MM.1S (cell line): ENCODE results near the gene XCR1.

Experiments used
- DNase-seq: peaks from one replicate; pipeline ENCODE4 v3.0.0-alpha.2; 2015
- H2AFZ ChIP-seq: fragments of 300-600 bp; sonication (generic); 2 replicates; pipeline ENCODE4 v1.6.0; 2016; ENCODE audit warnings: antibody characterized with exemption, low read length
- H3F3A ChIP-seq: fragments of 300-600 bp; sonication (generic); 2 replicates; pipeline ENCODE4 v1.6.1; 2016; ENCODE audit warnings: mild to moderate bottlenecking, antibody characterized with exemption, low read length, moderate library complexity, mixed read lengths; ENCODE audit not compliant: insufficient read depth
- H3K27ac ChIP-seq: fragments of 300-600 bp; sonication (generic); 2 replicates; pipeline ENCODE4 v1.5.1; 2016; ENCODE audit warnings: mild to moderate bottlenecking, low read length
- H3K27me3 ChIP-seq: fragments of 300-600 bp; sonication (generic); replicated peaks from 2 replicates; pipeline ENCODE4 v1.6.0; 2016; ENCODE audit warnings: low read length; ENCODE audit not compliant: insufficient read depth
- H3K36me3 ChIP-seq: fragments of 300-600 bp; sonication (generic); replicated peaks from 2 replicates; pipeline ENCODE4 v1.6.1; 2016; ENCODE audit warnings: mild to moderate bottlenecking, low read length, mixed read lengths; ENCODE audit not compliant: insufficient read depth
- H3K4me1 ChIP-seq: fragments of 300-600 bp; sonication (generic); 2 replicates; pipeline ENCODE4 v1.6.1; 2016; ENCODE audit warnings: low read length, mixed read lengths
- H3K4me2 ChIP-seq: fragments of 300-600 bp; sonication (generic); 2 replicates; pipeline ENCODE4 v1.6.0; 2016; ENCODE audit warnings: low read depth, low read length
- H3K4me3 ChIP-seq: fragments of 300-600 bp; sonication (generic); 2 replicates; pipeline ENCODE4 v1.5.1; 2016; ENCODE audit warnings: low read length, mixed read lengths
- H3K79me2 ChIP-seq: fragments of 300-600 bp; sonication (generic); 2 replicates; pipeline ENCODE4 v1.6.1; 2016; ENCODE audit warnings: mixed run types, low read length, mixed read lengths
- H3K9ac ChIP-seq: fragments of 300-600 bp; sonication (generic); 2 replicates; pipeline ENCODE4 v1.6.1; 2016; ENCODE audit warnings: low read length, mixed read lengths
- H3K9me2 ChIP-seq: fragments of 300-600 bp; sonication (generic); replicated peaks from 2 replicates; pipeline ENCODE4 v1.6.1; 2016; ENCODE audit warnings: mild to moderate bottlenecking, low read length, mixed read lengths; ENCODE audit not compliant: insufficient read depth
- H3K9me3 ChIP-seq: fragments of 300-600 bp; sonication (generic); replicated peaks from 2 replicates; pipeline ENCODE4 v1.6.1; 2016; ENCODE audit warnings: mild to moderate bottlenecking, low read length, mixed read lengths; ENCODE audit not compliant: insufficient read depth
- H4K20me1 ChIP-seq: fragments of 300-600 bp; sonication (generic); 2 replicates; pipeline ENCODE4 v1.6.1; 2016; ENCODE audit warnings: mild to moderate bottlenecking, low read length, moderate library complexity, mixed read lengths; ENCODE audit not compliant: insufficient read depth
- CTCF ChIP-seq: fragments of 300-600 bp; sonication (generic); IDR thresholded peaks from 2 replicates; pipeline ENCODE4 v1.5.1; 2016; ENCODE audit warnings: antibody characterized with exemption, low read length, mixed read lengths
- EZH2 ChIP-seq: fragments of 300-600 bp; sonication (generic); optimal IDR thresholded peaks from 2 replicates; pipeline ENCODE3; 2017; ENCODE audit warnings: low read depth, mild to moderate bottlenecking, antibody characterized with exemption, low read length, mixed read lengths
- EZH2phosphoT487 ChIP-seq: fragments of 300-600 bp; sonication (generic); IDR thresholded peaks from 2 replicates; pipeline ENCODE4 v1.6.1; 2018; ENCODE audit warnings: antibody characterized with exemption, low read length

XCR1 gene

GRCh38 chr3:45980229-45980813, 47.0 kb downstream of the XCR1 start:
- TF ChIP-seq EZH2phosphoT487: no peak
- no peak for TF ChIP-seq EZH2
- no peak for TF ChIP-seq CTCF

GRCh38 chr3:45979378-45979777, 47.9 kb downstream of the XCR1 start:
- Histone ChIP-seq H3K4me1 (peaks cover 50% of the 10 kb centered on the region), H3F3A (peaks cover 26% of the 10 kb centered on the region), H3K9me3 (no peaks in the 10 kb centered on the region), H3K27ac (peak overlapping the region; percentile 31; the same call in 1 of the 2 replicates), H3K79me2 (no peaks in the 10 kb centered on the region), H3K4me2 (peak overlapping the region; percentile 12; the same call in 1 of the 2 replicates), H3K9ac (no peak overlapping the region), H3K27me3 (no peaks in the 10 kb centered on the region), H2AFZ (no peak overlapping the region), H4K20me1 (no peaks in the 10 kb centered on the region), H3K9me2 (no peaks in the 10 kb centered on the region), H3K4me3 (no peak overlapping the region), H3K36me3 (no peaks in the 10 kb centered on the region)
- DNase-seq: peak; percentile 54
- no peak for TF ChIP-seq CTCF

More at GRCh38 chr3:45980229-45980813, 47.0 kb downstream of the XCR1 start:
- Histone ChIP-seq H3K9ac (no peak overlapping the region), H3K9me3 (no peaks in the 10 kb centered on the region), H2AFZ (no peak overlapping the region), H3K27me3 (no peaks in the 10 kb centered on the region), H3K36me3 (no peaks in the 10 kb centered on the region), H4K20me1 (no peaks in the 10 kb centered on the region), H3K4me3 (no peak overlapping the region), H3K9me2 (no peaks in the 10 kb centered on the region), H3K4me2 (no peak overlapping the region), H3F3A (peaks cover 26% of the 10 kb centered on the region), H3K27ac (no peak overlapping the region), H3K4me1 (peaks cover 50% of the 10 kb centered on the region), H3K79me2 (no peaks in the 10 kb centered on the region)
- no peak for DNase-seq

- H3K4me3 ChIP-seq: no peak overlapping the region
- no peak overlapping the region for H3K9ac ChIP-seq
- H3K9me2 ChIP-seq: no peaks in the 10 kb centered on the region
- TF ChIP-seq EZH2phosphoT487 (no peak), CTCF (no peak), EZH2 (no peak)
- H3K4me2 ChIP-seq: peak overlapping the region; percentile 42; the same call in 1 of the 2 replicates
- H3K79me2 ChIP-seq: no peaks in the 10 kb centered on the region
- H3K36me3 ChIP-seq: no peaks in the 10 kb centered on the region
- no peak overlapping the region for H2AFZ ChIP-seq
- no peaks in the 10 kb centered on the region for H4K20me1 ChIP-seq
- H3F3A ChIP-seq: peaks cover 27% of the 10 kb centered on the region
- peak; percentile 93 for DNase-seq
- peaks cover 52% of the 10 kb centered on the region for H3K4me1 ChIP-seq
- H3K27me3 ChIP-seq: no peaks in the 10 kb centered on the region
- no peaks in the 10 kb centered on the region for H3K9me3 ChIP-seq
- peak overlapping the region; percentile 52; the same call in 1 of the 2 replicates for H3K27ac ChIP-seq
These were observed 49.1 kb downstream of the XCR1 start for GRCh38 chr3:45978006-45978761.
